ENCODE data around the gene RBFOX1.

RBFOX1 gene

DNA sequence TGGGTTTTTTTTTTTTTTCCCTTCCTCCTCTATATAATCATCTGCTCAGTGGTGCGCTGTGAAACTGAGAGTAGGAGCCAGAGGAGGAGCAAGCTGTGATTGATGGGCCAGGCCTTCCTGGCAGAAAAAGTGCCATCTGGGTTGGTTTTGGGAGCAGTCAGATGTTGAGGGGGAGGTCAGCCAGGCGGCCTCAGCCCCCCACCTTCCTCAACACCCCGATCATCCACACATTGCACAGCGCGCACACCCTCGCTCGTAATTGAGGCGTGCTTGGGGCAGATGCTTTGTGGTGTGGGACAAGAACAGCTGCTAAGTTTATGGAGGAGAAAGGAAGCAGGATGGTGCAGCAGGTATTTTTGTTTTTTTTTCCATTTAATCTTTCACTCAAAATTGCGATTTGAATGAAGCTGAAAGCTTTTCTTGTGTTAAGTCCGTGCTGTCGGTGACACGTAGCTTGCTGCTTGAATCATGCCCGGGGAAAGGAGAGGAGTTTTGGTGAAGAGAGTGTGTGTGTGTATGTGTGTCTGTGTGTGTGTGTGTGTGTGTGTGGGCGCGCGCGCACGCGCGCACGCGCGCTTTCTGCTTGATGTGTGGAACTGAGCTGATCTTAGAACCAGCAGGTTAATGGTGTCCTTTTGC is 177.4 kb downstream of the RBFOX1 start:
- no peak overlapping the region for H3K4me3 ChIP-seq (ENCODE audit: low read depth, low read length)
- TF ChIP-seq, protein P1, sequence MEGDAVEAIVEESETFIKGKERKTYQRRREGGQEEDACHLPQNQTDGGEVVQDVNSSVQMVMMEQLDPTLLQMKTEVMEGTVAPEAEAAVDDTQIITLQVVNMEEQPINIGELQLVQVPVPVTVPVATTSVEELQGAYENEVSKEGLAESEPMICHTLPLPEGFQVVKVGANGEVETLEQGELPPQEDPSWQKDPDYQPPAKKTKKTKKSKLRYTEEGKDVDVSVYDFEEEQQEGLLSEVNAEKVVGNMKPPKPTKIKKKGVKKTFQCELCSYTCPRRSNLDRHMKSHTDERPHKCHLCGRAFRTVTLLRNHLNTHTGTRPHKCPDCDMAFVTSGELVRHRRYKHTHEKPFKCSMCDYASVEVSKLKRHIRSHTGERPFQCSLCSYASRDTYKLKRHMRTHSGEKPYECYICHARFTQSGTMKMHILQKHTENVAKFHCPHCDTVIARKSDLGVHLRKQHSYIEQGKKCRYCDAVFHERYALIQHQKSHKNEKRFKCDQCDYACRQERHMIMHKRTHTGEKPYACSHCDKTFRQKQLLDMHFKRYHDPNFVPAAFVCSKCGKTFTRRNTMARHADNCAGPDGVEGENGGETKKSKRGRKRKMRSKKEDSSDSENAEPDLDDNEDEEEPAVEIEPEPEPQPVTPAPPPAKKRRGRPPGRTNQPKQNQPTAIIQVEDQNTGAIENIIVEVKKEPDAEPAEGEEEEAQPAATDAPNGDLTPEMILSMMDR (IDR thresholded peaks at IDR 0.05; ENCODE audit: borderline replicate concordance, insufficient read depth, low read depth, low read length), result no peak

DNA sequence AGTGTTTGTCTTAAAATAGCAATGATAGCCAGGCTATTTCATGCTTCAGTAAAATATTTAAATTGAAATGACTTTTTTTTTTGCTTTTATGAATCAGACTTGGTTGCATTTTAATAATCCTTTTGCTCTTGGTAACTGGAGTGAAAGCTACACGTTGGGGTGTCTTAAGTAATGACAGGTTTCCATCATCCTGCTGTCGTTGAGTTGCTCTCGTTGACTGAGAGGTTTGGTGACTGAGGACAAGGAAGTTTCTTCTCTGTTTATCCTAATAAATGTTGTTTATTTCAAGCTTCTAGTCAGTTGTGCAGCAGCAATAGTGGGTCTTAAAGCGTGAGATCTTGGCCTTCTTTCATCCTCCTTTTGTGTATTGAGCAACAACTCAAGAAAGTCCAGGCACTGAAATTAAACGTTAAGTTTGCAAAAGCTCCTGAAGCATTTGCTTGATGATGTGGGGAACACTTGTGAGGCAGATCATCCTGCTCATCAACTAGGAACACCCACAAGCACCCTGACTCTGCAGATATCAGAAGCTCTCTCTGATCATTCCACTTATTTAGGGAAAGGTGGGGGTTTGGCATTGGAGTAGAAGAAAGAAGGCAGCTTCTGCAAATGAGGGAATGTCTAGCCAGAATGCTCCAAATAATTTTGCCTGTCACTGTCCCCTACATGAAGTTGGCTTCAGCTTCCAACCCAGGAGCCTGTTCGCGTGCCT is 179.1 kb downstream of the RBFOX1 start:
- TF ChIP-seq, protein P1 (IDR thresholded peaks at IDR 0.05; ENCODE audit: borderline replicate concordance, insufficient read depth, low read depth, low read length), result no peak
- no peak overlapping the region for H3K4me3 ChIP-seq (ENCODE audit: low read depth, low read length)

DNA sequence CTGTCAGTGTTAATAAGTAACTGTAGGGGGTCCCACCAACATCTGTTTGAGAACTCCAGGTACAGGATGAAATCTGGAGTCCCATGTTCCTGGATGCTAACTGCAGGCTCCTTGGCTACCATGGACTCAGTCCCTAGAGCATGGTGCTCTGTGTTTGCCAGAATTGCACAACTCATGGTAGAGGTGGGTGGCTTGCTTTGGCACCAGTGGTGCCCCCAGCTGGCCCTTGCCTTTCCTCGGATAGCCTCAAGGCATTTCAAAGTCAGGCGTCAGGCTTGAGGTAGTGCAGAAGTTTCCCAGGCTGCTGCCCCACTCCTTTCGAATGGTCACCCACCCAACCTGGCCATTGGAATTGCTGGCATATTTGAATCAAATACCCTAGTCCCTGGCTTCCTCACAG is 179.9 kb downstream of the RBFOX1 start:
- no peak overlapping the region for H3K4me3 ChIP-seq (ENCODE audit: low read depth, low read length)
- TF ChIP-seq, protein P1 (IDR thresholded peaks at IDR 0.05; ENCODE audit: borderline replicate concordance, insufficient read depth, low read depth, low read length), result no peak

GRCh38 chr16:7513429-7513828 is 180.8 kb downstream of the RBFOX1 start:
- TF ChIP-seq, protein P1 (IDR thresholded peaks at IDR 0.05; ENCODE audit: borderline replicate concordance, insufficient read depth, low read depth, low read length), result 0 out of 2 replicates have a peak, but pooled peaks have one; percentile 11
- no peak overlapping the region for H3K4me3 ChIP-seq (ENCODE audit: low read depth, low read length)

DNA sequence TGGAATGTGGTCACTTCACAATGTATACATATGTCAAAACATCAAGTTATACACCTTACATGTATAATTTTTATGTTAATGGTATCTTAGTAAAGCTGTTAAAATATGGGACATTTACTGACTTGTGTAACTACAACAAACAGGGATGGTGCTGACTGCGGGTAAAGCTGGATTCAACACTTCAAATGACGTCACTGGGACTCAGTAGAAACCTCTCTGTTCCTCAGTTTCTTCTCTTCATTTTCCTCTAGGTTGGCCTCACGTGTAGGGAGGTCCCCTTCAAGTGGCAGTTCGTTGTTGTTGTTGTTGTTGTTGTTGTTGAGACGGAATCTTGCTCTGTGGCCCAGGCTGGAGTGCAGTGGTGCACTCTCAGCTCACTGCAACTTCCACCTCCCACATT is 182.9 kb downstream of the RBFOX1 start:
- TF ChIP-seq, protein P1 (IDR thresholded peaks at IDR 0.05; ENCODE audit: borderline replicate concordance, insufficient read depth, low read depth, low read length), result no peak
- H3K4me3 ChIP-seq (ENCODE audit: low read depth, low read length), result no peak overlapping the region

DNA sequence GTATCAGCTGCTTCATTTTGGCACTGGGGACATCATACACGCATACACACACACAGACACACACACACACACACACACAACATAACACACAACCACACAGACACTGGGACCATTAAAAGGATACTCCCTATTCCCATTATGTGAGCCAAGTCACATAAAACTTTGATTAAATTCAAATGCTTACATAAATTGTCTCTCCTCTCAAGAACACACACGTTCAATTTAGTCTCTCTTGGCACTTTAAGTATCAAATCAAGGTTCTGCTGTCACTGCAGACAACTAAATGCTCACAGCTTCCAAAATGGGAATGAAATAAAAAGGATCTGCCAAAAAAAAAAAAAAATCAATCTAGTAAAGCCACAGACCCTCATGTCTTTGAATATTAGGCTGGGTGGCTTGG is 184.9 kb downstream of the RBFOX1 start:
- TF ChIP-seq, protein P1 (IDR thresholded peaks at IDR 0.05; ENCODE audit: borderline replicate concordance, insufficient read depth, low read depth, low read length), result no peak
- no peak overlapping the region for H3K4me3 ChIP-seq (ENCODE audit: low read depth, low read length)

- TF ChIP-seq, protein P1 (IDR thresholded peaks at IDR 0.05; ENCODE audit: borderline replicate concordance, insufficient read depth, low read depth, low read length), result no peak
- H3K4me3 ChIP-seq (ENCODE audit: low read depth, low read length), result no peak overlapping the region
These were observed 185.5 kb downstream of the RBFOX1 start for GRCh38 chr16:7518158-7518557.
